ENCODE measurements around the gene EOLA2. TPM values are rescaled to one million over a fixed set of nuclear protein-coding genes. Genes with fewer than 3 reads are reported as not detected.
"Not testable (repeated sequence)": the region's sequence is repeated elsewhere in the genome, so short reads cannot be mapped to it uniquely, and the experiment has no call there.

Gene EOLA2
- total and polyA plus RNA-seq, 10 of the 15 experiments (the other 5 are each of a cell fraction or from before 2014, with no cell fraction given), result 23.9 to 55.8 (median 41.4) TPM

DNA sequence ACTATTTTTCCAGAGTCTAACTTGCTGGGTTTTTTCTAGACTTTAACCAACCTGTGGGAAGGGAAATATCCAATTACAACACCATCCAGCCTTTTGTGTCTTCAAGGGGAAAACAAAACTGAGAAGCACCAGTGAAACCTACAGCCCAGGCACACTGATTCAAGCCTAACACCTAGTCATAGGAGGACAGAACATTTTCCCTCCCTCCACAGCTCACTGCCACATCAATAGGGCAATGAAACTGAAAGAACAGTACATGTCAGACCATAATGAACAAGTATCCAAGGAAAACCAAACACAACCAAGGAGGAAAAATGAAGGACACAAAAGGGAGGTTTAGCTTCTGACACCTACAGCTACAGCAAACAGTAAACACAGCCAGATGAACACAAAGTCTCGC lies 39.7 kb downstream of the EOLA2 start:
- no peaks in the 10 kb centered on the region for H3K79me2 ChIP-seq (ENCODE audit: control insufficient read depth, insufficient read depth, low read length)
- H3K9me3 ChIP-seq (replicated peaks; ENCODE audit: control insufficient read depth, insufficient read depth, low read length), result no peaks in the 10 kb centered on the region
- POLR2A ChIA-PET, result interaction anchor here (1.4 kb wide), 1 partner anchor 11 kb away, joined by 3 read pairs; no protein-coding TSS in a partner anchor
- in situ Hi-C loops (cut with MboI) (no loop called here), intact Hi-C loops (cut with micrococcal nuclease; ENCODE audit: unreplicated experiment) (no loop called here)
- H4K20me1 ChIP-seq (ENCODE audit: control insufficient read depth, insufficient read depth), result no peaks in the 10 kb centered on the region
- no peaks in the 10 kb centered on the region for H3K27me3 ChIP-seq (replicated peaks in 1 of 2; ENCODE audit: control insufficient read depth in 2 of 2, insufficient read depth in 2 of 2, low read length in 1 of 2)
- no peak overlapping the region for H3K9ac ChIP-seq (ENCODE audit: control insufficient read depth, insufficient read depth, low read length)
- CTCF ChIA-PET, result interaction anchor here (1.0 kb wide), 1 partner anchor 18 kb away, joined by 3 read pairs; no protein-coding TSS in a partner anchor
- no peak overlapping the region for H2AFZ ChIP-seq (ENCODE audit: control insufficient read depth, low read depth, low read length)
- no peak for DNase-seq (ENCODE audit: low read depth, low spot score)
- no TSS peak for BruUV-seq (replicated peaks)
- no peaks in the 10 kb centered on the region for H3K36me3 ChIP-seq (ENCODE audit: control insufficient read depth in 2 of 2, insufficient read depth in 2 of 2, low read length in 1 of 2)
- TF ChIP-seq IKZF2 (IDR thresholded peaks at IDR 0.05) (peak; percentile 64 to 67), MEF2B (IDR thresholded peaks at IDR 0.05; ENCODE audit: partially characterized antibody, poor library complexity, severe bottlenecking) (no peak)
- no peaks in the 10 kb centered on the region for H3K4me1 ChIP-seq (ENCODE audit: control insufficient read depth, insufficient read depth, low read length)
- no peak for FAIRE-seq
- WGBS (ENCODE audit: insufficient coverage, insufficient replicate concordance, low lambda C conversion rate, missing lambda C conversion rate), result 86% methylated on average over 1 of the region's 1 CpG
- no peak overlapping the region for H3K27ac ChIP-seq (ENCODE audit: control insufficient read depth, insufficient read depth)
- SMC1A ChIA-PET (ENCODE audit: uncharacterized antibody, unreplicated experiment), result interaction anchor here (1.1 to 3.2 kb wide), 3 partner anchors 8 to 18 kb away, joined by 3 to 8 read pairs (median 3); no protein-coding TSS in a partner anchor
- H3K4me2 ChIP-seq (ENCODE audit: control insufficient read depth, insufficient read depth), result no peak overlapping the region
- no peak overlapping the region for H3K4me3 ChIP-seq
- ATAC-seq, result peak; percentile 79
- RAD21 ChIA-PET (ENCODE audit: unreplicated experiment), result no interaction called here

DNA sequence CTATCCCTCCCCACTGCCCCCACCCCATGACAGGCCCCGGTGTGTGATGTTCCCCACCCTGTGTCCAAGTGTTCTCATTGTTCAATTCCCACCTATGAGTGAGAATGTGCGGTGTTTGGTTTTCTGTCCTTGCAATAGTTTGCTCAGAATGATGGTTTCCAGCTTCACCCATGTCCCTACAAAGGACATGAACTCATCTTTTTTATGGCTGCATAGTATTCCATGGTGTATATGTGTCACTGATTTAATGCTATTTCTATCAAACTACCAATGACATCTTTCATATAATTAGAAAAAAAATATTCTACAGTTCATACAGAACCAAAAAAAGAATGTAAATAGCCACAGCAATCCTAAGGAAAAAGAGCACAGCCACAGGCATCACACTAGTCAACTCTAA lies 47.5 kb downstream of the EOLA2 start:
- DNase-seq (ENCODE audit: low read depth, low spot score); SMC1A ChIA-PET (ENCODE audit: uncharacterized antibody, unreplicated experiment); CTCF ChIA-PET; H3K4me1 ChIP-seq (ENCODE audit: control insufficient read depth, insufficient read depth, low read length); POLR2A ChIA-PET; FAIRE-seq; H3K27ac ChIP-seq (ENCODE audit: control insufficient read depth, insufficient read depth); BruUV-seq (replicated peaks); H4K20me1 ChIP-seq (ENCODE audit: control insufficient read depth, insufficient read depth); H3K79me2 ChIP-seq (ENCODE audit: control insufficient read depth, insufficient read depth, low read length); in situ Hi-C loops (cut with MboI); H2AFZ ChIP-seq (ENCODE audit: control insufficient read depth, low read depth, low read length); RAD21 ChIA-PET (ENCODE audit: unreplicated experiment); H3K9me3 ChIP-seq (replicated peaks; ENCODE audit: control insufficient read depth, insufficient read depth, low read length); H3K4me3 ChIP-seq; H3K36me3 ChIP-seq (ENCODE audit: control insufficient read depth in 2 of 2, insufficient read depth in 2 of 2, low read length in 1 of 2); ATAC-seq; H3K4me2 ChIP-seq (ENCODE audit: control insufficient read depth, insufficient read depth); H3K27me3 ChIP-seq (replicated peaks in 1 of 2; ENCODE audit: control insufficient read depth in 2 of 2, insufficient read depth in 2 of 2, low read length in 1 of 2); intact Hi-C loops (cut with micrococcal nuclease; ENCODE audit: unreplicated experiment); H3K9ac ChIP-seq (ENCODE audit: control insufficient read depth, insufficient read depth, low read length): not testable (repeated sequence)
- 86% methylated on average over 2 of the region's 2 CpGs for WGBS (ENCODE audit: insufficient coverage, insufficient replicate concordance, low lambda C conversion rate, missing lambda C conversion rate)

Other genes starting within 250 kb of the EOLA2 start
- gene MAGEA11, start 226.4 kb downstream of the EOLA2 start, total RNA-seq (2014; rRNA removed), result not detected in 2 replicates
- not detected in 2 replicates for gene MAGEA11, start 226.4 kb downstream of the EOLA2 start, total RNA-seq (2014; rRNA removed; fragmentation: Illumina TruSeq; extraction: Trizol)
- gene MAGEA11, start 226.4 kb downstream of the EOLA2 start, total RNA-seq (2021), result not detected in 2 replicates
- not detected in 2 replicates for gene MAGEA11, start 226.4 kb downstream of the EOLA2 start, polyA plus RNA-seq (2011; rRNA removed)
- not detected in 2 replicates for gene MAGEA11, start 226.4 kb downstream of the EOLA2 start, polyA plus RNA-seq (2014; fragmentation: Illumina TruSeq; extraction: Trizol)
- gene MAGEA11, start 226.4 kb downstream of the EOLA2 start, polyA plus RNA-seq (2014; fragmentation: Nextera tagmentation; extraction: Ambion mirVana), result under 1 TPM in 1 of 2 experiments, not detected in 1; 0.07 TPM
- not detected in 2 replicates for gene MAGEA11, start 226.4 kb downstream of the EOLA2 start, polyA plus RNA-seq (2014; rRNA removed)
- not detected for gene MAGEA11, start 226.4 kb downstream of the EOLA2 start, polyA plus RNA-seq (2016; fragmentation: Nextera tagmentation; extraction: Ambion mirVana)
- gene HSFX1, start 164.4 kb downstream of the EOLA2 start, total RNA-seq (2014; rRNA removed), result 0.16 and 0.34 TPM in 2 replicates
- gene HSFX1, start 164.4 kb downstream of the EOLA2 start, total RNA-seq (2014; rRNA removed; fragmentation: Illumina TruSeq; extraction: Trizol), result 0.09 and 0.14 TPM in 2 replicates
- 0.35 and 0.56 TPM in 2 replicates for gene HSFX1, start 164.4 kb downstream of the EOLA2 start, total RNA-seq (2021)
- 0.15 and 0.16 TPM in 2 replicates for gene HSFX1, start 164.4 kb downstream of the EOLA2 start, polyA plus RNA-seq (2011; rRNA removed)
- gene HSFX1, start 164.4 kb downstream of the EOLA2 start, polyA plus RNA-seq (2014; fragmentation: Illumina TruSeq; extraction: Trizol), result 0.10 TPM in 1 of 2 replicates, not detected in the other
- not detected for gene HSFX1, start 164.4 kb downstream of the EOLA2 start, polyA plus RNA-seq (2014; fragmentation: Nextera tagmentation; extraction: Ambion mirVana)
- 0.06 and 0.25 TPM in 2 replicates for gene HSFX1, start 164.4 kb downstream of the EOLA2 start, polyA plus RNA-seq (2014; rRNA removed)
- under 1 TPM in 1 of 2 experiments, not detected in 1; 0.09 TPM for gene HSFX1, start 164.4 kb downstream of the EOLA2 start, polyA plus RNA-seq (2016; fragmentation: Nextera tagmentation; extraction: Ambion mirVana)
- not detected in 2 replicates for gene MAGEA9, start 156.6 kb downstream of the EOLA2 start, total RNA-seq (2014; rRNA removed)
- not detected in 2 replicates for gene MAGEA9, start 156.6 kb downstream of the EOLA2 start, total RNA-seq (2014; rRNA removed; fragmentation: Illumina TruSeq; extraction: Trizol)
- not detected in 2 replicates for gene MAGEA9, start 156.6 kb downstream of the EOLA2 start, total RNA-seq (2021)
- not detected in 2 replicates for gene MAGEA9, start 156.6 kb downstream of the EOLA2 start, polyA plus RNA-seq (2011; rRNA removed)
- gene MAGEA9, start 156.6 kb downstream of the EOLA2 start, polyA plus RNA-seq (2014; fragmentation: Illumina TruSeq; extraction: Trizol), result 0.13 TPM in 1 of 2 replicates, not detected in the other
- gene MAGEA9, start 156.6 kb downstream of the EOLA2 start, polyA plus RNA-seq (2014; fragmentation: Nextera tagmentation; extraction: Ambion mirVana), result not detected
- gene MAGEA9, start 156.6 kb downstream of the EOLA2 start, polyA plus RNA-seq (2014; rRNA removed), result not detected in 2 replicates
- not detected for gene MAGEA9, start 156.6 kb downstream of the EOLA2 start, polyA plus RNA-seq (2016; fragmentation: Nextera tagmentation; extraction: Ambion mirVana)
- gene MAGEA8, start 57.3 kb downstream of the EOLA2 start, total RNA-seq (2014; rRNA removed), result not detected in 2 replicates
- gene MAGEA8, start 57.3 kb downstream of the EOLA2 start, total RNA-seq (2014; rRNA removed; fragmentation: Illumina TruSeq; extraction: Trizol), result not detected in 2 replicates
- gene MAGEA8, start 57.3 kb downstream of the EOLA2 start, total RNA-seq (2021), result not detected in 2 replicates
- gene MAGEA8, start 57.3 kb downstream of the EOLA2 start, polyA plus RNA-seq (2011; rRNA removed), result 0.04 and 0.20 TPM in 2 replicates
- gene MAGEA8, start 57.3 kb downstream of the EOLA2 start, polyA plus RNA-seq (2014; fragmentation: Illumina TruSeq; extraction: Trizol), result 0.06 TPM in 1 of 2 replicates, not detected in the other
- under 1 TPM in 1 of 2 experiments, not detected in 1; 0.13 TPM for gene MAGEA8, start 57.3 kb downstream of the EOLA2 start, polyA plus RNA-seq (2014; fragmentation: Nextera tagmentation; extraction: Ambion mirVana)
- gene MAGEA8, start 57.3 kb downstream of the EOLA2 start, polyA plus RNA-seq (2014; rRNA removed), result not detected in 2 replicates
- gene MAGEA8, start 57.3 kb downstream of the EOLA2 start, polyA plus RNA-seq (2016; fragmentation: Nextera tagmentation; extraction: Ambion mirVana), result not detected
- gene HSFX4, start 8.9 kb downstream of the EOLA2 start, total RNA-seq (2014; rRNA removed), result 0.16 TPM in 1 of 2 replicates, not detected in the other
- not detected in 2 replicates for gene HSFX4, start 8.9 kb downstream of the EOLA2 start, total RNA-seq (2014; rRNA removed; fragmentation: Illumina TruSeq; extraction: Trizol)
- not detected in 2 replicates for gene HSFX4, start 8.9 kb downstream of the EOLA2 start, total RNA-seq (2021)
- gene HSFX4, start 8.9 kb downstream of the EOLA2 start, polyA plus RNA-seq (2011; rRNA removed), result not detected in 2 replicates
- gene HSFX4, start 8.9 kb downstream of the EOLA2 start, polyA plus RNA-seq (2014; fragmentation: Illumina TruSeq; extraction: Trizol), result 0.44 TPM in 1 of 2 replicates, not detected in the other
- under 1 TPM; 0.11 to 0.21 TPM for gene HSFX4, start 8.9 kb downstream of the EOLA2 start, polyA plus RNA-seq (2014; fragmentation: Nextera tagmentation; extraction: Ambion mirVana)
- gene HSFX4, start 8.9 kb downstream of the EOLA2 start, polyA plus RNA-seq (2014; rRNA removed), result 0.13 TPM in 1 of 2 replicates, not detected in the other
- gene HSFX4, start 8.9 kb downstream of the EOLA2 start, polyA plus RNA-seq (2016; fragmentation: Nextera tagmentation; extraction: Ambion mirVana), result under 1 TPM; 0.21 to 0.24 TPM

Measured in GM12878 (cell line).